NB4 (cell line): ENCODE measurements around the gene RBMS1.
A peak's percentile ranks its signal among the peaks of the same experiment; 100 is the strongest.

Experiments
- DNase-seq: peaks from one replicate; pipeline ENCODE4 v3.0.0; 2010; ENCODE audit warnings: low read depth
- H3K4me3 ChIP-seq: one replicate; pipeline ENCODE4 v1.5.1; 2011; ENCODE audit warnings: mild to moderate bottlenecking, low read depth, low read length, moderate library complexity
- MYC ChIP-seq: IDR thresholded peaks from 2 replicates; pipeline ENCODE4 v1.6.1; 2011; ENCODE audit warnings: low read depth, low read length
- POLR2A ChIP-seq: IDR thresholded peaks from 2 replicates; pipeline ENCODE4 v1.6.1; 2011; ENCODE audit warnings: mild to moderate bottlenecking; ENCODE audit not compliant: insufficient read length; ENCODE audit errors: extremely low read depth
- TF ChIP-seq, protein P1 (sequence below): IDR thresholded peaks from 2 replicates; pipeline ENCODE4 v1.6.1; 2011; ENCODE audit warnings: low read depth, low read length
- TF ChIP-seq, protein P2 (sequence below): IDR thresholded peaks from one replicate; pipeline ENCODE4 v1.5.1; 2012; ENCODE audit warnings: low read depth, low read length

The RBMS1 gene

DNA sequence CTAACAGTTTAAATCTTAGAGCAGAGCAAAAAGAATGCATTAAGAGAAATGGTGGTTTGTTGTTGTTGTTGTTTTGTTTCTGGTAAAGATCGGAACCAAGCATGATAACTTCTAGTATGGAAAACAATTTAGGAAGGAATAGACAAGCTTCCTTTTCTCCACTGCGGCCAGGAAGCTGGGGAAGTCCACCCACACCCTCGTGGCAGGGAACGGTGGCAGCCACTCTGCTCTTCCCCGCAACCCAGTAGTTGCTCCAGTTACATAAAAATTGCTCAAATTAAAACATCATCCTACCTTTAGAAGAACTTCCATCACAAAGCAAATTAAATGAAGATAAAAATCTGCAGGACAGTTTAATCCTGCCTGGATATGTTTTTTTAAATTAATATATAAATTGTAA is 113.0 kb downstream of the RBMS1 start:
- DNase-seq: no peak
- TF ChIP-seq POLR2A (no peak), MYC (no peak)
- TF ChIP-seq, protein P1, sequence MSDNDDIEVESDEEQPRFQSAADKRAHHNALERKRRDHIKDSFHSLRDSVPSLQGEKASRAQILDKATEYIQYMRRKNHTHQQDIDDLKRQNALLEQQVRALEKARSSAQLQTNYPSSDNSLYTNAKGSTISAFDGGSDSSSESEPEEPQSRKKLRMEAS: no peak
- TF ChIP-seq, protein P2, sequence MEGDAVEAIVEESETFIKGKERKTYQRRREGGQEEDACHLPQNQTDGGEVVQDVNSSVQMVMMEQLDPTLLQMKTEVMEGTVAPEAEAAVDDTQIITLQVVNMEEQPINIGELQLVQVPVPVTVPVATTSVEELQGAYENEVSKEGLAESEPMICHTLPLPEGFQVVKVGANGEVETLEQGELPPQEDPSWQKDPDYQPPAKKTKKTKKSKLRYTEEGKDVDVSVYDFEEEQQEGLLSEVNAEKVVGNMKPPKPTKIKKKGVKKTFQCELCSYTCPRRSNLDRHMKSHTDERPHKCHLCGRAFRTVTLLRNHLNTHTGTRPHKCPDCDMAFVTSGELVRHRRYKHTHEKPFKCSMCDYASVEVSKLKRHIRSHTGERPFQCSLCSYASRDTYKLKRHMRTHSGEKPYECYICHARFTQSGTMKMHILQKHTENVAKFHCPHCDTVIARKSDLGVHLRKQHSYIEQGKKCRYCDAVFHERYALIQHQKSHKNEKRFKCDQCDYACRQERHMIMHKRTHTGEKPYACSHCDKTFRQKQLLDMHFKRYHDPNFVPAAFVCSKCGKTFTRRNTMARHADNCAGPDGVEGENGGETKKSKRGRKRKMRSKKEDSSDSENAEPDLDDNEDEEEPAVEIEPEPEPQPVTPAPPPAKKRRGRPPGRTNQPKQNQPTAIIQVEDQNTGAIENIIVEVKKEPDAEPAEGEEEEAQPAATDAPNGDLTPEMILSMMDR: no peak
- no peak overlapping the region for H3K4me3 ChIP-seq

DNA sequence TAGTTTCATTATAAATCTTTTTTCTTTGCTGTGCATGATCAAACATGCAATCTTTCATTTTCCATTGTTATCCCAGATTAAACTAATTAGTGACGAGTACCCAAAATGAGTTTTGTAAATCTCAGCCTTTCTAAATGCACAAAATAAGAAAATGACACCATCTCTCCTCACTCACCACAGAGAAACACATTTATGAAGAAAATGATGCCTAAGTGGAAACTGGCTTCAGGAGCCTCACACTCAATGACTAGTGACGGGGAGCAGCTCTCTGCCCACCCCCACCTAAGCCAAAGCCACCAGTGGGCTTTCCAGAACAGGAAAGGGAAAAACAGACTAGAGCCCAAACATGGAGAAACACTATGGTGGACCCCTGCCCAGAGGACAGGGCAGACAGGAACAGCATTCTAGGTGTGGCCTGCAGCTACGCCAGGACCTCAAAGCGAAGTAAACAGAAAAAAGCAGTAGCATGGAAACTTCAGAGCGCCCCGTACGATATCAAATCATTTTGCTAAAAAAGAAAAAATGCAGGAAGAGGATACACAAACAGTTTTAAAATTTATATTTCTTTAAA is 113.5 kb downstream of the RBMS1 start:
- no peak for DNase-seq
- TF ChIP-seq POLR2A: no peak
- TF ChIP-seq, protein P2: no peak
- TF ChIP-seq, protein P1: no peak
- no peak for TF ChIP-seq MYC
- H3K4me3 ChIP-seq: no peak overlapping the region

DNA sequence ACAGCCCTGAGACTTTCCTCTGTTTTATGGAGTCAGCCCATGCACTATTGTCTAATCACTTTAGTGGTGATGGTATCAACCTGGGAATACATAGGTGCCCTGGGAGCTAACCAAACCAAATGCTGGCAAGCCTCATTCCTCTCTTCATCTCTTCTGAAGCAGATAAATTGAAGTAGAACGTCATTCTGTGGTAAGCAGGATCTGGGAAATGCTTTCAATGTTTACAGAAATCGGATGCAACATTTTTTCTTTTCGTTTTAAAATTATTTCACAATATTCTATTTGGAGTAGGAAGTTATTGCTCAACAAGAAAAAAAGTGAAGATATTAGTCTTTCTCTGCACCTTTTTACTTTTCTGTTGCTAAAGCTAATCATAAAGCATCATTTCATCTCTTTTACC is 114.2 kb downstream of the RBMS1 start:
- H3K4me3 ChIP-seq: peak overlapping the region; percentile 6
- TF ChIP-seq POLR2A (no peak), MYC (no peak)
- TF ChIP-seq, protein P2: no peak
- TF ChIP-seq, protein P1: no peak
- peak; percentile 52 for DNase-seq

DNA sequence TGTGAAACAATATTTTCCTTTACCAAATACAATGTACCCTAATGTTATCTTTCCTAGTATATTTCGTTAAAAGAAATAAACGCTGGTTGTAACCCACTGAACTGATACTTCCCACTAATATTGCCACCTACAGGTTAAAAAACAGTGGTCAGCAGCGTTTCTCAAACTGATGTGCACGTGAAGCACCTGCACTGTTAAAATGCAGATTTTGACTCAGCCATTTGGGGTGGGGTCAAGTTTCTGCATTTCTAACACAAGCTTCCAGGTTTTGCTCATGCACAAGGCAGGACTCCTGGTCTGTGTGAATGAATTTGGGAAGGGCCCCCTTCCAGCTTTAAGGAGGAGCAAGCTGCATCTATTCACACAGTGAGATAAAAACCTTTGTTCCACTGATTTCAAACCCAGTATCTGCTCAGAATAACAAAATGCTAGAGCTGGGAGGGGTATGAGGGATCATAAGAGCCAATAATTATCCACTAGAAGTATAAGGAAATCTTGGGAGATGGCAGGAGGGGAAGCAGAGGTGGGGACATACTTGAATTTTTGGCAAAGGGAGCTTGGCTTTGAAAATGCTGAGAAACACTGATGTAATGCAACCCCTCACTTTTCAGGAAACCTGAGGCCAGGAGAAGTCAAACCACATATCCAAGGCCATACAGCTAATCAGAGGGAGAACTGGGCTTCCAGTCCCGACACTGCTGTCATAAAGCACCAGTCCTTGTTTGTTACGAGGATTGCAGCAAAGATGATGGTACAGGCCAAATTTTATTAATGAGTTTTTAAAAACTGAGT is 116.2 kb downstream of the RBMS1 start:
- no peak for DNase-seq
- TF ChIP-seq, protein P1: no peak
- no peak for TF ChIP-seq POLR2A
- TF ChIP-seq, protein P2: peak; percentile 8

DNA sequence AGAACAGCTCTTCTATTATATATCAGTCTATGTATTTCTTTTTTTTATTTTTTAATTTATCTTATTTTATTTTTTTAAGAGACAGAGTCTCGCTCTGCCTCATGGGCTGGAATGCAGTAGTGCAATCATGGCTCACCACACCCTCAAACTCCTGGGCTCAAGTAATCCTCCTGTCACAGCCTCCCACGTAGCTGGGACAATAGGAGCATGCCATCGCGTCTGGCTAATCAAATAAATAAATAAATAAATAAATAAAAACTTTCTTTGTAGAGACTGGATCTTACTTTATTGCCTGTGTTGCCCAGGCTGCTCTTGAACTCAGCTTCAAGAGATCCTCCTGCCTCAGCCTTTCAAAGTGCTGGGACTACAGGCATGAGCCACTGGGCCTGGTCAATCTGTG is 117.0 kb downstream of the RBMS1 start:
- H3K4me3 ChIP-seq: no peak overlapping the region
- no peak for DNase-seq
- TF ChIP-seq, protein P2: no peak
- no peak for TF ChIP-seq POLR2A
- TF ChIP-seq, protein P1: no peak
- TF ChIP-seq MYC: no peak

More for the DNA sequence above, 116.2 kb downstream of the RBMS1 start:
- H3K4me3 ChIP-seq: no peak overlapping the region
